NCI-H1105 treated with DMSO at 0.1 percent for 48 hours (cell line): Measurements from ENCODE around the gene TGIF2.
"Not testable (repeated sequence)": the region's sequence is repeated elsewhere in the genome, so short reads cannot be mapped to it uniquely, and the experiment has no call there.

Experiments
- DNase-seq: peaks from one replicate; lab custom pipeline; 2025; lab: John Stamatoyannopoulos, UW

Gene TGIF2

GRCh38 chr20:36547186-36548005 lies 26.0 kb upstream of the TGIF2 start:
- DNase-seq, result no peak

- DNase-seq, result no peak
These were observed 25.4 kb upstream of the TGIF2 start for GRCh38 chr20:36548006-36548315.

GRCh38 chr20:36548704-36549627 lies 24.4 kb upstream of the TGIF2 start:
- DNase-seq, result no peak

- no peak for DNase-seq
These were observed 23.8 kb upstream of the TGIF2 start for GRCh38 chr20:36549628-36549941.

- DNase-seq, result no peak
These were observed 23.2 kb upstream of the TGIF2 start for GRCh38 chr20:36549942-36550789.

- no peak for DNase-seq
These were observed 22.6 kb upstream of the TGIF2 start for GRCh38 chr20:36550790-36551299.

GRCh38 chr20:36555248-36555647 lies 18.1 kb upstream of the TGIF2 start:
- no peak for DNase-seq

GRCh38 chr20:36562724-36563123 lies 10.7 kb upstream of the TGIF2 start:
- no peak for DNase-seq

GRCh38 chr20:36563374-36563773 lies 10.0 kb upstream of the TGIF2 start:
- DNase-seq, result no peak

- DNase-seq, result not testable (repeated sequence)
These were observed 9.2 kb upstream of the TGIF2 start for GRCh38 chr20:36564078-36564725.

GRCh38 chr20:36564726-36565121 lies 8.7 kb upstream of the TGIF2 start:
- not testable (repeated sequence) for DNase-seq

- no peak for DNase-seq
These were observed 7.9 kb upstream of the TGIF2 start for GRCh38 chr20:36565520-36565919.

GRCh38 chr20:36569847-36570429 lies 3.5 kb upstream of the TGIF2 start:
- no peak for DNase-seq

- no peak for DNase-seq
These were observed 1.6 kb upstream of the TGIF2 start for GRCh38 chr20:36571564-36572504.

- no peak for DNase-seq
These were observed 695 bp upstream of the TGIF2 start for GRCh38 chr20:36572701-36573102.

GRCh38 chr20:36573798-36574365 lies 485 bp downstream of the TGIF2 start:
- DNase-seq, result no peak

- no peak for DNase-seq
These were observed 1.2 kb downstream of the TGIF2 start for GRCh38 chr20:36574366-36575135.

- no peak for DNase-seq
These were observed 2.7 kb downstream of the TGIF2 start for GRCh38 chr20:36576081-36576445.
